NB4 (cell line): Measurements from ENCODE around the gene USP9Y.

Experiments
- DNase-seq: peaks from one replicate; pipeline ENCODE4 v3.0.0; 2010; ENCODE audit warnings: low read depth
- H3K4me3 ChIP-seq: one replicate; pipeline ENCODE4 v1.5.1; 2011; ENCODE audit warnings: mild to moderate bottlenecking, low read depth, low read length, moderate library complexity
- CTCF ChIP-seq: IDR thresholded peaks from one replicate; pipeline ENCODE4 v1.5.1; 2012; ENCODE audit warnings: low read depth, low read length
- MAX ChIP-seq: IDR thresholded peaks from 2 replicates; pipeline ENCODE4 v1.6.1; 2011; ENCODE audit warnings: low read depth, low read length
- MYC ChIP-seq: IDR thresholded peaks from 2 replicates; pipeline ENCODE4 v1.6.1; 2011; ENCODE audit warnings: low read depth, low read length
- POLR2A ChIP-seq: IDR thresholded peaks from 2 replicates; pipeline ENCODE4 v1.6.1; 2011; ENCODE audit warnings: mild to moderate bottlenecking; ENCODE audit not compliant: insufficient read length; ENCODE audit errors: extremely low read depth

The USP9Y gene

DNA sequence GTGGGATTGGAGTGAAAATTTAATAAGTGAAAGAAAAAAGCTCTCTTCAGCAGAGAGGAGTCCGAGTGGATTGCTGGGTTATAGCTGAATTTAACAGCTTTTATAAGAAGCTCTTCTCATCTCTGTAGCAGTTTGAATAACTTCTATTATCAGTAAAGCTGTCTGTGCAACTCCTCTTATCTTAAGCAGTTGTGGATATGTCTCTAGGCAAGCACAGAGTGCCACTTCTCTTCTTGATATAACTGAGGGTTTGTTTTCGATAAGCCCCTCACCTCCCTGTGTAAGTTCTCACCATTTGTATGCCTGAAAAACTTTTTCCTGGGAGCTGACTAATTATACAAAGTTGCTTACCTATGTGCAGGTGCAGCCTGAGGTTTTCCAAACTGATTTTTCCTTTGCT, 43.1 kb downstream of the USP9Y start:
- H3K4me3 ChIP-seq: no peak overlapping the region
- TF ChIP-seq CTCF: no peak
- no peak for TF ChIP-seq POLR2A

GRCh38 chrY:12749293-12749692, 48.3 kb downstream of the USP9Y start:
- TF ChIP-seq CTCF (no peak), POLR2A (no peak), MYC (no peak), MAX (no peak)
- DNase-seq: no peak

More for the DNA sequence above, 43.1 kb downstream of the USP9Y start:
- DNase-seq: no peak

DNA sequence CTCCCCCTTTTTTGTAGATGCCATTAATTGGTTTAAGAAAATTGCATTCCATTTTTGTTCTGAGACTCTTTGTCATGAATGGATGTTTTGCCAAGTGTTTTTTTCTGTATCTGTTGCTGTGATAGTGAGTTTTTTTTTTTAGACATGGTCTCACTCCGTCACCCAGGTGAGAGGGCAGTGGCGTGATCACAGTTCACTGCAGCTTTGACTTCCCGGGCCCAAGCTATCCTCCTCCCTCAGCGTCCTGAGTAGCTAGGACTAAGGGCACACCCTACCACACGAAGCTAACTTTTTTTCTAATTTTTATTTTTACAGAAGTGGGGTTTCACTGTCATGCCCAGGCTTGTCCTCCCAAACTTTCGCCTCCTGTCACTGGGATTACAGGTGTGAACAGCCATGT, 51.8 kb downstream of the USP9Y start:
- no peak for DNase-seq
- H3K4me3 ChIP-seq: no peak overlapping the region
- TF ChIP-seq CTCF (no peak), MAX (no peak), MYC (no peak), POLR2A (no peak)

More at GRCh38 chrY:12749293-12749692, 48.3 kb downstream of the USP9Y start:
- H3K4me3 ChIP-seq: no peak overlapping the region

DNA sequence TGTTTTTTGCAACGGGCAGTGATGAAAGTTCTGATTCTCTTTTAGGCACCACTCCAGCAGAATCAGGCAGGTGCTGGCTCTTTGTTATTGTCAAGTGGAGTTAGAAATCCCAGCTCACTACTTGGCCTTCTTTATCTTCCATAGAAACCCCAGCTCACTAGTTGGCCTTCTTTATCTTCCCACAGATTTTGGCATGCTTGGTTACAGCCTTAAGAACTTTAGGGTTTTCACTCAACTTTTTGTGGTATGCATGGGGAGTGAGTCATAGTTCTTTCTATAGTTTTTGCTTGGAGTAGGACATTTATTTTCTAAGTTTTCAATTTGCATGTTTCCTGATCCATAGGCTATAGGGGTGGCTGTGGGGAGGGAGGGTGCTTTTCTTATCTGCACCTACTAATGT, 55.0 kb downstream of the USP9Y start:
- no peak overlapping the region for H3K4me3 ChIP-seq
- TF ChIP-seq CTCF: no peak
- no peak for TF ChIP-seq MYC
- no peak for TF ChIP-seq POLR2A
- TF ChIP-seq MAX: no peak
- no peak for DNase-seq

GRCh38 chrY:12765976-12766375, 64.9 kb downstream of the USP9Y start:
- no peak overlapping the region for H3K4me3 ChIP-seq
- TF ChIP-seq MYC (no peak), CTCF (no peak), MAX (no peak), POLR2A (no peak)
- DNase-seq: no peak

DNA sequence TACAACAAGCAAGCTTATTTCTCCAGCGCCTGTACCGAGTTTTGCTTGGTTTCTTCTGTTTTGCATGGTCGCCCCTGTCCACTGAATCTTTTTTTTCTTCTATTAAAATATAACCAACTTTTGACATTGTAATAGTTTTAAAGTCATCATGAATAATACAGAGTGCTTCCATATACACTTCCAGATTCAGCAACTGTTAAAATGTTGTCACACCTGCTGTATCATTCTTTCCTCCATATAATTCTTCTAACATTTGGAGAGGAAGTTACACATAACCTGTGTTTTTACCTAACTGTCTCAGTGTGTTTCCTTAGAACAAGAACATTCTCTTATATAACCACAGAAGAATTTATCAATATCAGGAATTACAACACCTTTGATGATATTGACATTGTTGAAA, 83.5 kb downstream of the USP9Y start:
- DNase-seq: no peak
- TF ChIP-seq POLR2A: no peak
- no peak for TF ChIP-seq MAX
- TF ChIP-seq MYC: no peak
- no peak for TF ChIP-seq CTCF
- no peak overlapping the region for H3K4me3 ChIP-seq
